Osteoblast (primary cell): ENCODE data around the gene ASXL3. TPM values are rescaled to one million over a fixed set of nuclear protein-coding genes. Genes with fewer than 3 reads are reported as not detected.

Experiments
- DNase-seq: peaks from one replicate; pipeline ENCODE4 v3.0.0; 2011; ENCODE audit warnings: low spot score, mixed read lengths; ENCODE audit not compliant: insufficient read length; ENCODE audit errors: missing footprints
- H2AFZ ChIP-seq: 2 replicates; pipeline ENCODE4 v1.6.0; 2011; ENCODE audit warnings: mild to moderate bottlenecking, low read length
- H3K27ac ChIP-seq: 2 replicates; pipeline ENCODE4 v1.5.1; 2011; ENCODE audit warnings: mild to moderate bottlenecking, low read depth, low read length, moderate library complexity
- H3K27me3 ChIP-seq: 2 replicates; pipeline ENCODE4 v1.6.0; 2012; ENCODE audit warnings: mild to moderate bottlenecking, control low read depth, inconsistent platforms, low read length, moderate library complexity; ENCODE audit not compliant: insufficient read depth
- H3K36me3 ChIP-seq: 2 replicates; pipeline ENCODE4 v1.5.1; 2011; ENCODE audit warnings: mild to moderate bottlenecking, low read length, control low read depth, moderate library complexity; ENCODE audit not compliant: insufficient read depth
- H3K4me1 ChIP-seq: 2 replicates; pipeline ENCODE4 v1.5.1; 2011; ENCODE audit warnings: mild to moderate bottlenecking, low read length, control low read depth, moderate library complexity; ENCODE audit not compliant: insufficient read depth
- H3K4me2 ChIP-seq: 2 replicates; pipeline ENCODE4 v1.6.0; 2011; ENCODE audit warnings: mild to moderate bottlenecking, low read length; ENCODE audit not compliant: insufficient read depth
- H3K4me3 ChIP-seq: fragments of 200-600 bp; sonication (generic); 3 replicates; pipeline ENCODE4 v1.5.1; 2012; ENCODE audit warnings: mild to moderate bottlenecking, low read length, inconsistent platforms; ENCODE audit not compliant: insufficient read depth
- H3K79me2 ChIP-seq: 2 replicates; pipeline ENCODE4 v1.6.0; 2012; ENCODE audit warnings: mild to moderate bottlenecking, low read length, control low read depth, inconsistent platforms; ENCODE audit not compliant: insufficient read depth
- H3K9me3 ChIP-seq: 2 replicates; pipeline ENCODE4 v1.5.1; 2011; ENCODE audit warnings: low read depth, low read length, control low read depth
- H4K20me1 ChIP-seq: 2 replicates; pipeline ENCODE4 v1.6.0; 2012; ENCODE audit warnings: mild to moderate bottlenecking, low read length, control low read depth; ENCODE audit not compliant: insufficient read depth
- CTCF ChIP-seq: IDR thresholded peaks from 2 replicates; pipeline ENCODE4 v1.5.1; 2011; ENCODE audit warnings: mild to moderate bottlenecking, low read depth, low read length, moderate library complexity; ENCODE audit errors: extremely low read depth
- total RNA-seq: library from RNA; depleted of rRNA; stranded (reverse); fragments of >200 nt; gene quantifications from 2 replicates; pipeline ENCODE4 v1.2.3, GENCODE V29; 2012

The ASXL3 gene
- total RNA-seq, 1 donor: not detected

- no peak for DNase-seq
- Histone ChIP-seq H2AFZ (no peak overlapping the region), H3K4me3 (no peak overlapping the region), H3K79me2 (no peaks in the 10 kb centered on the region), H3K27ac (no peak overlapping the region), H3K27me3 (no peaks in the 10 kb centered on the region), H3K9me3 (no peaks in the 10 kb centered on the region), H3K36me3 (no peaks in the 10 kb centered on the region), H4K20me1 (no peaks in the 10 kb centered on the region), H3K4me2 (no peak overlapping the region), H3K4me1 (peaks cover 5% of the 10 kb centered on the region)
- TF ChIP-seq CTCF: peak; percentile 43
Measured at GRCh38 chr18:33761363-33761762, 183.3 kb downstream of the ASXL3 start.

- no peaks in the 10 kb centered on the region for H4K20me1 ChIP-seq
- no peaks in the 10 kb centered on the region for H3K79me2 ChIP-seq
- no peak for TF ChIP-seq CTCF
- no peaks in the 10 kb centered on the region for H3K36me3 ChIP-seq
- no peaks in the 10 kb centered on the region for H3K4me1 ChIP-seq
- H3K27ac ChIP-seq: no peak overlapping the region
- no peak overlapping the region for H2AFZ ChIP-seq
- no peaks in the 10 kb centered on the region for H3K27me3 ChIP-seq
- no peak for DNase-seq
- H3K9me3 ChIP-seq: no peaks in the 10 kb centered on the region
- no peak overlapping the region for H3K4me3 ChIP-seq
- no peak overlapping the region for H3K4me2 ChIP-seq
Measured at GRCh38 chr18:33781429-33781828, 203.4 kb downstream of the ASXL3 start.

Other genes with a start within 250 kb of the ASXL3 start
- not detected in 2 replicates for gene CCDC178, start 137.5 kb upstream of the ASXL3 start, total RNA-seq